Measurements from ENCODE around the gene SPPL3.
A peak's percentile ranks its signal among the peaks of the same experiment; 100 is the strongest.

SPPL3 gene

DNA sequence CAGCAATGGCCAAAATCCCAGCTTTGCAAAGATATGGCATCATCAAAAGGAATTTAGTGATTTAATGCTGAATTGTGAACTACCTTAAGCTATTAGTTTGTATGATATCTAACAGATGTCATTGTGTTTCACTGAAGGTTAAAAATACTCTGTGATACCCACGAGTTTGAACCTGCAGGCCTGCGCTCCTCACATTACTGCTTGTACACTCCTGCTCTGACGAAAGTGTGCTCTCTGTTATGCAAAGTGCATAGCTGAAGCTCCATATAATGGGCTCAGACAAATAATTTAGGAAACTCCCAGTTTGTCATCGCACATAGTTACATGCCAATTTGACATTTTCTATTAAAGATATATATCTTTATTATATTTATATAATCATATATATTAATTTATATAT lies 52.2 kb downstream of the SPPL3 start:
- no peaks in the 10 kb centered on the region for H3K27me3 ChIP-seq (ENCODE audit: insufficient read depth, poor library complexity, severe bottlenecking)
- no peak overlapping the region for H3K27ac ChIP-seq (replicated peaks)
- no peak for DNase-seq (ENCODE audit: low read depth in 1 of 2, low spot score in 1 of 2)
- H3K4me3 ChIP-seq (replicated peaks; ENCODE audit: insufficient read depth, low read length) = no peak overlapping the region
- TF ChIP-seq POLR2AphosphoS5 (IDR thresholded peaks at IDR 0.05; ENCODE audit: low read depth) (no peak), SPI1 (IDR thresholded peaks at IDR 0.05; ENCODE audit: borderline replicate concordance, low read depth) (no peak), GABPA (IDR thresholded peaks at IDR 0.05; ENCODE audit: low read depth) (no peak)
- TF ChIP-seq, protein P1, sequence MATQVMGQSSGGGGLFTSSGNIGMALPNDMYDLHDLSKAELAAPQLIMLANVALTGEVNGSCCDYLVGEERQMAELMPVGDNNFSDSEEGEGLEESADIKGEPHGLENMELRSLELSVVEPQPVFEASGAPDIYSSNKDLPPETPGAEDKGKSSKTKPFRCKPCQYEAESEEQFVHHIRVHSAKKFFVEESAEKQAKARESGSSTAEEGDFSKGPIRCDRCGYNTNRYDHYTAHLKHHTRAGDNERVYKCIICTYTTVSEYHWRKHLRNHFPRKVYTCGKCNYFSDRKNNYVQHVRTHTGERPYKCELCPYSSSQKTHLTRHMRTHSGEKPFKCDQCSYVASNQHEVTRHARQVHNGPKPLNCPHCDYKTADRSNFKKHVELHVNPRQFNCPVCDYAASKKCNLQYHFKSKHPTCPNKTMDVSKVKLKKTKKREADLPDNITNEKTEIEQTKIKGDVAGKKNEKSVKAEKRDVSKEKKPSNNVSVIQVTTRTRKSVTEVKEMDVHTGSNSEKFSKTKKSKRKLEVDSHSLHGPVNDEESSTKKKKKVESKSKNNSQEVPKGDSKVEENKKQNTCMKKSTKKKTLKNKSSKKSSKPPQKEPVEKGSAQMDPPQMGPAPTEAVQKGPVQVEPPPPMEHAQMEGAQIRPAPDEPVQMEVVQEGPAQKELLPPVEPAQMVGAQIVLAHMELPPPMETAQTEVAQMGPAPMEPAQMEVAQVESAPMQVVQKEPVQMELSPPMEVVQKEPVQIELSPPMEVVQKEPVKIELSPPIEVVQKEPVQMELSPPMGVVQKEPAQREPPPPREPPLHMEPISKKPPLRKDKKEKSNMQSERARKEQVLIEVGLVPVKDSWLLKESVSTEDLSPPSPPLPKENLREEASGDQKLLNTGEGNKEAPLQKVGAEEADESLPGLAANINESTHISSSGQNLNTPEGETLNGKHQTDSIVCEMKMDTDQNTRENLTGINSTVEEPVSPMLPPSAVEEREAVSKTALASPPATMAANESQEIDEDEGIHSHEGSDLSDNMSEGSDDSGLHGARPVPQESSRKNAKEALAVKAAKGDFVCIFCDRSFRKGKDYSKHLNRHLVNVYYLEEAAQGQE (IDR thresholded peaks at IDR 0.05; ENCODE audit: insufficient replicate concordance, low read depth) = no peak
- TF ChIP-seq, protein P2, sequence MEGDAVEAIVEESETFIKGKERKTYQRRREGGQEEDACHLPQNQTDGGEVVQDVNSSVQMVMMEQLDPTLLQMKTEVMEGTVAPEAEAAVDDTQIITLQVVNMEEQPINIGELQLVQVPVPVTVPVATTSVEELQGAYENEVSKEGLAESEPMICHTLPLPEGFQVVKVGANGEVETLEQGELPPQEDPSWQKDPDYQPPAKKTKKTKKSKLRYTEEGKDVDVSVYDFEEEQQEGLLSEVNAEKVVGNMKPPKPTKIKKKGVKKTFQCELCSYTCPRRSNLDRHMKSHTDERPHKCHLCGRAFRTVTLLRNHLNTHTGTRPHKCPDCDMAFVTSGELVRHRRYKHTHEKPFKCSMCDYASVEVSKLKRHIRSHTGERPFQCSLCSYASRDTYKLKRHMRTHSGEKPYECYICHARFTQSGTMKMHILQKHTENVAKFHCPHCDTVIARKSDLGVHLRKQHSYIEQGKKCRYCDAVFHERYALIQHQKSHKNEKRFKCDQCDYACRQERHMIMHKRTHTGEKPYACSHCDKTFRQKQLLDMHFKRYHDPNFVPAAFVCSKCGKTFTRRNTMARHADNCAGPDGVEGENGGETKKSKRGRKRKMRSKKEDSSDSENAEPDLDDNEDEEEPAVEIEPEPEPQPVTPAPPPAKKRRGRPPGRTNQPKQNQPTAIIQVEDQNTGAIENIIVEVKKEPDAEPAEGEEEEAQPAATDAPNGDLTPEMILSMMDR (IDR thresholded peaks at IDR 0.05; ENCODE audit: insufficient read depth, low read length) = no peak

- no peak overlapping the region for H3K27ac ChIP-seq (replicated peaks)
- no peak for DNase-seq (ENCODE audit: low read depth in 1 of 2, low spot score in 1 of 2)
Measured at GRCh38 chr12:120851444-120851843, 52.7 kb downstream of the SPPL3 start.

GRCh38 chr12:120849765-120850164 lies 54.4 kb downstream of the SPPL3 start:
- Histone ChIP-seq H3K27ac (replicated peaks) (no peak overlapping the region), H3K4me3 (replicated peaks; ENCODE audit: insufficient read depth, low read length) (no peak overlapping the region), H3K27me3 (ENCODE audit: insufficient read depth, poor library complexity, severe bottlenecking) (no peaks in the 10 kb centered on the region)
- DNase-seq (ENCODE audit: low read depth in 1 of 2, low spot score in 1 of 2) = no peak
- TF ChIP-seq, protein P1 (IDR thresholded peaks at IDR 0.05; ENCODE audit: insufficient replicate concordance, low read depth) = no peak
- no peak for TF ChIP-seq SPI1 (IDR thresholded peaks at IDR 0.05; ENCODE audit: borderline replicate concordance, low read depth)
- TF ChIP-seq, protein P2 (IDR thresholded peaks at IDR 0.05; ENCODE audit: insufficient read depth, low read length) = no peak
- no peak for TF ChIP-seq GABPA (IDR thresholded peaks at IDR 0.05; ENCODE audit: low read depth)
- no peak for TF ChIP-seq POLR2AphosphoS5 (IDR thresholded peaks at IDR 0.05; ENCODE audit: low read depth)

More at GRCh38 chr12:120851444-120851843, 52.7 kb downstream of the SPPL3 start:
- no peak overlapping the region for H3K4me3 ChIP-seq (replicated peaks; ENCODE audit: insufficient read depth, low read length)
- no peaks in the 10 kb centered on the region for H3K27me3 ChIP-seq (ENCODE audit: insufficient read depth, poor library complexity, severe bottlenecking)
- TF ChIP-seq, protein P2 (IDR thresholded peaks at IDR 0.05; ENCODE audit: insufficient read depth, low read length) = no peak
- no peak for TF ChIP-seq SPI1 (IDR thresholded peaks at IDR 0.05; ENCODE audit: borderline replicate concordance, low read depth)
- no peak for TF ChIP-seq GABPA (IDR thresholded peaks at IDR 0.05; ENCODE audit: low read depth)

DNA sequence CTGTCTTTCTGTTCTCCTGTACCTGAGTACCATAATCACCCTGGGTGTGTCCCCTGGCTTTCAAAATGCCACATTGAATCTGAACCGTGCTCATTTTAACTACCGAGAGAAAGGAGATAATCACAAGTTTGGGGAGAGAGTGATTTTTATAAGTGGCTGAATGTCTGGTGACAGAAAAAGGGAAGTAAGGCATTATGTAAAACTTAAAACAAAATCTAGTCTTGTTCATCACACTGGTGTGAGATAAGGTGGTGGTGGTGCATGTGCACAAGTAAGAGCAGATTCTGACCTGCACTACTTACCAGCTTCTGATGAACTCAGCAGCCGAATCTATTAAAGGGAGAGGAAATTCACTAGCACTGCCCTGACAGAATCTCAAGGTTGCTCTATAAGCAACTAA lies 56.3 kb downstream of the SPPL3 start:
- TF ChIP-seq, protein P2 (IDR thresholded peaks at IDR 0.05; ENCODE audit: insufficient read depth, low read length) = no peak
- TF ChIP-seq, protein P1 (IDR thresholded peaks at IDR 0.05; ENCODE audit: insufficient replicate concordance, low read depth) = no peak
- TF ChIP-seq GABPA (IDR thresholded peaks at IDR 0.05; ENCODE audit: low read depth) = no peak
- no peak for TF ChIP-seq SPI1 (IDR thresholded peaks at IDR 0.05; ENCODE audit: borderline replicate concordance, low read depth)
- TF ChIP-seq POLR2AphosphoS5 (IDR thresholded peaks at IDR 0.05; ENCODE audit: low read depth) = no peak
- Histone ChIP-seq H3K27me3 (ENCODE audit: insufficient read depth, poor library complexity, severe bottlenecking) (no peaks in the 10 kb centered on the region), H3K27ac (replicated peaks) (no peak overlapping the region), H3K4me3 (replicated peaks; ENCODE audit: insufficient read depth, low read length) (no peak overlapping the region)
- DNase-seq (ENCODE audit: low read depth in 1 of 2, low spot score in 1 of 2) = peak in 1 of 2 experiments; percentile 54

Measured in HL-60 (cell line).